SK-N-SH (cell line): Measurements from ENCODE around the gene SLC8B1. TPM values are rescaled to one million over a fixed set of nuclear protein-coding genes. Genes with fewer than 3 reads are reported as not detected.

Source experiments
- CTCF ChIA-PET: fragments of 300-600, 350-600 bp; formaldehyde crosslinking; extraction: SDS; loops from one replicate; lab custom pipeline; 2021; lab: Yijun Ruan, JAX
- POLR2A ChIA-PET: fragments of 350-600 bp; sonication (Branson Sonifier 250); formaldehyde crosslinking; extraction: SDS; loops from one replicate; lab custom pipeline; 2020; ENCODE audit warnings: antibody characterized with exemption, inconsistent platforms; lab: Yijun Ruan, JAX
- DNase-seq: peaks from one replicate; pipeline ENCODE4 v3.0.0; 2012
- H2AFZ ChIP-seq: fragments of 200-600 bp; sonication (generic); 2 replicates; pipeline ENCODE4 v1.8.1; 2016; ENCODE audit warnings: antibody characterized with exemption, mild to moderate bottlenecking, low read depth
- H3F3A ChIP-seq: fragments of 200-600 bp; sonication (generic); replicated peaks from 2 replicates; pipeline ENCODE3; 2016; ENCODE audit warnings: antibody characterized with exemption, mild to moderate bottlenecking; ENCODE audit not compliant: insufficient read depth
- H3K27ac ChIP-seq, 2 experiments: fragments of 200-500 bp in 1 of 2; fragments of 200-600 bp in 1 of 2; sonication (Bioruptor generic) in 1 of 2; sonication (generic), shearing (Covaris generic) in 1 of 2; 2 replicates each; pipeline versions ENCODE4 v1.5.1 to v1.6.1; 2014 to 2016; ENCODE audit warnings: low read depth in 2 of 2, inconsistent platforms in 1 of 2, low read length in 1 of 2, mild to moderate bottlenecking in 1 of 2, mixed read lengths in 1 of 2
- H3K27me3 ChIP-seq: fragments of 200-600 bp; sonication (generic), shearing (Covaris generic); 2 replicates; pipeline ENCODE4 v1.6.1; 2016; ENCODE audit warnings: mixed run types; ENCODE audit not compliant: insufficient read depth
- H3K36me3 ChIP-seq, 2 experiments: fragments of 200-500 bp in 1 of 2; fragments of 200-600 bp in 1 of 2; sonication (Bioruptor generic) in 1 of 2; sonication (generic) in 1 of 2; replicated peaks in 1 of 2; 2 replicates each; pipeline versions ENCODE3 to v1.5.1; 2014 to 2016; ENCODE audit warnings: low read length in 1 of 2, mild to moderate bottlenecking in 1 of 2; ENCODE audit not compliant: insufficient read depth in 2 of 2, control insufficient read depth in 1 of 2
- H3K4me1 ChIP-seq, 2 experiments: fragments of 200-500 bp in 1 of 2; fragments of 200-600 bp in 1 of 2; sonication (Bioruptor generic) in 1 of 2; sonication (generic), shearing (Covaris generic) in 1 of 2; 2 replicates each; pipeline versions ENCODE4 v1.5.1 to v1.6.1; 2014 to 2016; ENCODE audit warnings: low read depth in 1 of 2, low read length in 1 of 2, mixed run types in 1 of 2; ENCODE audit not compliant: insufficient read depth in 2 of 2, control insufficient read depth in 1 of 2
- H3K4me2 ChIP-seq: fragments of 200-600 bp; sonication (generic), shearing (Covaris generic); 2 replicates; pipeline ENCODE4 v1.6.1; 2017; ENCODE audit warnings: mixed run types
- H3K4me3 ChIP-seq, 2 experiments: fragments of 200-500 bp in 1 of 2; fragments of 200-600 bp in 1 of 2; sonication (Bioruptor generic) in 1 of 2; sonication (generic), shearing (Covaris generic) in 1 of 2; 2 replicates each; pipeline versions ENCODE4 v1.5.1 to v1.8.1; 2014 to 2016; ENCODE audit warnings: low read depth in 2 of 2, inconsistent platforms in 1 of 2, low read length in 1 of 2, mild to moderate bottlenecking in 1 of 2, mixed read lengths in 1 of 2, moderate library complexity in 1 of 2
- H3K79me2 ChIP-seq: fragments of 200-600 bp; sonication (generic); 2 replicates; pipeline ENCODE4 v1.8.1; 2017; ENCODE audit warnings: mild to moderate bottlenecking; ENCODE audit not compliant: insufficient read depth
- H3K9ac ChIP-seq: fragments of 200-600 bp; sonication (generic); 2 replicates; pipeline ENCODE4 v1.6.1; 2017; ENCODE audit warnings: mixed run types
- H3K9me2 ChIP-seq: fragments of 200-600 bp; sonication (generic); 2 replicates; pipeline ENCODE4 v1.6.1; 2017; ENCODE audit warnings: mixed run types
- H3K9me3 ChIP-seq: fragments of 200-600 bp; sonication (generic); 2 replicates; pipeline ENCODE4 v1.6.1; 2017; ENCODE audit warnings: mixed run types, mild to moderate bottlenecking, moderate library complexity
- H4K20me1 ChIP-seq: fragments of 200-600 bp; sonication (generic); 2 replicates; pipeline ENCODE4 v1.6.1; 2017; ENCODE audit warnings: mild to moderate bottlenecking, mixed run types; ENCODE audit not compliant: insufficient read depth
- CHD2 ChIP-seq: fragments of 150-350 bp; IDR thresholded peaks from 2 replicates; pipeline ENCODE4 v1.6.1; 2018; ENCODE audit warnings: low read length; ENCODE audit not compliant: partially characterized antibody
- ELF1 ChIP-seq: IDR thresholded peaks from 2 replicates; pipeline ENCODE4 v1.4.0; 2012
- EZH2phosphoT487 ChIP-seq: fragments of 200-600 bp; sonication (generic); IDR thresholded peaks from 2 replicates; pipeline ENCODE4 v1.6.1; 2017; ENCODE audit warnings: low read depth, mixed run types, mild to moderate bottlenecking, antibody characterized with exemption, moderate library complexity, borderline replicate concordance
- FOSL2 ChIP-seq: IDR thresholded peaks from 2 replicates; pipeline ENCODE4 v1.4.0; 2012; ENCODE audit warnings: low read depth, mild to moderate bottlenecking, moderate library complexity, borderline replicate concordance
- FOXM1 ChIP-seq: IDR thresholded peaks from 2 replicates; pipeline ENCODE4 v1.4.0; 2012; ENCODE audit warnings: low read depth, mild to moderate bottlenecking
- GATA2 ChIP-seq: sonication (generic); formaldehyde crosslinking; IDR thresholded peaks from 2 replicates; pipeline ENCODE4 v1.5.0; 2020; ENCODE audit warnings: mild to moderate bottlenecking, missing genetic modification reagents
- MEF2A ChIP-seq: IDR thresholded peaks from 2 replicates; pipeline ENCODE4 v1.4.0; 2012; ENCODE audit warnings: low read depth, borderline replicate concordance
- MXI1 ChIP-seq: IDR thresholded peaks from 2 replicates; pipeline ENCODE4 v1.6.1; 2012; ENCODE audit warnings: mild to moderate bottlenecking, low read depth, low read length, improper control_type of control experiment
- NFIC ChIP-seq: IDR thresholded peaks from 2 replicates; pipeline ENCODE4 v1.4.0; 2012; ENCODE audit warnings: borderline replicate concordance
- POLR2AphosphoS5 ChIP-seq: IDR thresholded peaks from 2 replicates; pipeline ENCODE4 v1.6.1; 2012; ENCODE audit warnings: low read depth, low read length
- RAD21 ChIP-seq: IDR thresholded peaks from 2 replicates; pipeline ENCODE4 v1.6.1; 2012; ENCODE audit warnings: mild to moderate bottlenecking, low read length
- RCOR1 ChIP-seq: fragments of 150-350 bp; IDR thresholded peaks from 2 replicates; pipeline ENCODE4 v1.6.1; 2017; ENCODE audit warnings: antibody characterized with exemption, low read length
- RXRA ChIP-seq: IDR thresholded peaks from 2 replicates; pipeline ENCODE4 v1.4.0; 2012; ENCODE audit warnings: low read depth, mild to moderate bottlenecking, borderline replicate concordance
- SIN3A ChIP-seq: IDR thresholded peaks from 2 replicates; pipeline ENCODE4 v1.6.1; 2012; ENCODE audit warnings: low read depth, mild to moderate bottlenecking, low read length, moderate library complexity, borderline replicate concordance
- TAF1 ChIP-seq: IDR thresholded peaks from 2 replicates; pipeline ENCODE4 v1.6.1; 2012; ENCODE audit warnings: low read depth, mild to moderate bottlenecking, low read length, moderate library complexity, borderline replicate concordance
- TCF12 ChIP-seq: IDR thresholded peaks from 2 replicates; pipeline ENCODE4 v1.4.0; 2012
- WGBS: methylation state at CpG from one replicate; pipeline ENCODE4 v1.1.6; 2017; ENCODE audit warnings: low lambda C conversion rate; 5-methylcytosine and 5-hydroxymethylcytosine counted together
- polyA plus RNA-seq, 3 experiments: library from polyadenylated mRNA; depleted of rRNA; stranded (reverse); fragments of >200 nt; gene quantifications; 2 replicates each; pipeline ENCODE4 v1.2.3, GENCODE V29; 2012
- TF ChIP-seq, protein P1 (sequence below): fragments of 150-350 bp; IDR thresholded peaks from 2 replicates; pipeline ENCODE4 v1.6.1; 2017; ENCODE audit warnings: antibody characterized with exemption, low read length, low read depth, borderline replicate concordance
- TF ChIP-seq, protein P2 (sequence below): IDR thresholded peaks from 2 replicates; pipeline ENCODE4 v1.4.0; 2012; ENCODE audit warnings: low read depth
- TF ChIP-seq, protein P3 (sequence below): IDR thresholded peaks from 2 replicates; pipeline ENCODE4 v1.6.1; 2012; ENCODE audit warnings: mild to moderate bottlenecking, low read depth, low read length, moderate library complexity
- TF ChIP-seq, protein P4 (sequence below): fragments of 200-600 bp; sonication (generic); IDR thresholded peaks from 2 replicates; pipeline ENCODE4 v1.6.1; 2017; ENCODE audit warnings: antibody characterized with exemption, mild to moderate bottlenecking, moderate library complexity

SLC8B1 gene
- polyA plus RNA-seq, 1 of the 3 experiments (the other 2 are of a cell fraction): 12.0 TPM

DNA sequence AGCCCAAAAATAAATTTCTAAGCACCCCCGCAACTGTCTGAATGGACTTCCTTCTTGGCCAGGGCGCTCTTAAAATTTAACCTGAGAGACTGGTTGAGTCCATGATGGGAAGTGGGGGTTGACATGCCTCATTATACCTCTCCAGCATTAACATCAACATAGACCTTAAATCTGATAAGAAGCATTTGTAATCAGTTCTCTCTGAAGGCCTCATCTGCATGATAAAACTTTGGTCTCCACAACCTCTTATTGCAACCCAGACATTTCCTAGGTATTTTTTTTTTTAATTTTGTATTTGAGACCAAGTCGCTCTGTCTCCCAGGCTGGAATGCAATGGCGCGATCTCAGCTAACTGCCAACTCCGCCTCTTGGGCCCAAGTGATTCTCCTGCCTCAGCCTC is 10.4 kb upstream of the SLC8B1 start (continued):
- TF ChIP-seq, protein P1, sequence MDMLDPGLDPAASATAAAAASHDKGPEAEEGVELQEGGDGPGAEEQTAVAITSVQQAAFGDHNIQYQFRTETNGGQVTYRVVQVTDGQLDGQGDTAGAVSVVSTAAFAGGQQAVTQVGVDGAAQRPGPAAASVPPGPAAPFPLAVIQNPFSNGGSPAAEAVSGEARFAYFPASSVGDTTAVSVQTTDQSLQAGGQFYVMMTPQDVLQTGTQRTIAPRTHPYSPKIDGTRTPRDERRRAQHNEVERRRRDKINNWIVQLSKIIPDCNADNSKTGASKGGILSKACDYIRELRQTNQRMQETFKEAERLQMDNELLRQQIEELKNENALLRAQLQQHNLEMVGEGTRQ: no peak
- TF ChIP-seq RAD21 (no peak), CHD2 (no peak), RXRA (no peak), RCOR1 (no peak), GATA2 (CRISPR knock-in tag) (no peak), TAF1 (no peak)

DNA sequence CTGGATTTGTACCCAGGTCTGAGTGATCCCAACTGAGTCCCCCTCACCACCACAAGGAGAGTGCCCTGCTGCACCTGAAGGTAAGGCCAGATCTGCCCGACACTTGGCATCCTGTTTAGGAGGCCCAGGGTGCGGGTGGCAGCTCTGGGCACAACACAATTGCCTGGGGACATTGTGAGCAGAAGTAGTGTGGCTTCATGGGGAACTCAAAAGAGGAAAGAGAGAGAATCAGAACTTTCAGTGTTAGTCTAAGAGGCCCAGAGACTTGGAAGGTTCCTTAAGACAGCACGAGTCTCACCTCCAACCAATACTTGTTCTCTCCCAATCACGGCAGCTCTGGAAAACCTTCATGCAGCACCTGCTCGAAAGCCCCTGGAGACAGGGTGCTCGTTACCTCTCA is 6.6 kb upstream of the SLC8B1 start:
- Histone ChIP-seq H3K36me3 (no peaks in the 10 kb centered on the region), H3K79me2 (no peaks in the 10 kb centered on the region), H3K4me1 (no peaks in the 10 kb centered on the region), H4K20me1 (no peaks in the 10 kb centered on the region), H3K4me3 (no peak overlapping the region), H3K27me3 (no peaks in the 10 kb centered on the region), H3K9ac (no peak overlapping the region), H3K9me2 (no peaks in the 10 kb centered on the region), H3K27ac (no peak overlapping the region), H3F3A (no peaks in the 10 kb centered on the region), H3K4me2 (no peak overlapping the region), H3K9me3 (no peaks in the 10 kb centered on the region), H2AFZ (no peak overlapping the region)
- ChIA-PET CTCF (no interaction called here), POLR2A (no interaction called here)
- TF ChIP-seq, protein P2, sequence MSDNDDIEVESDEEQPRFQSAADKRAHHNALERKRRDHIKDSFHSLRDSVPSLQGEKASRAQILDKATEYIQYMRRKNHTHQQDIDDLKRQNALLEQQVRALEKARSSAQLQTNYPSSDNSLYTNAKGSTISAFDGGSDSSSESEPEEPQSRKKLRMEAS: no peak
- TF ChIP-seq EZH2phosphoT487: no peak
- no peak for TF ChIP-seq SIN3A
- TF ChIP-seq MEF2A: no peak
- no peak for TF ChIP-seq NFIC
- TF ChIP-seq, protein P3, sequence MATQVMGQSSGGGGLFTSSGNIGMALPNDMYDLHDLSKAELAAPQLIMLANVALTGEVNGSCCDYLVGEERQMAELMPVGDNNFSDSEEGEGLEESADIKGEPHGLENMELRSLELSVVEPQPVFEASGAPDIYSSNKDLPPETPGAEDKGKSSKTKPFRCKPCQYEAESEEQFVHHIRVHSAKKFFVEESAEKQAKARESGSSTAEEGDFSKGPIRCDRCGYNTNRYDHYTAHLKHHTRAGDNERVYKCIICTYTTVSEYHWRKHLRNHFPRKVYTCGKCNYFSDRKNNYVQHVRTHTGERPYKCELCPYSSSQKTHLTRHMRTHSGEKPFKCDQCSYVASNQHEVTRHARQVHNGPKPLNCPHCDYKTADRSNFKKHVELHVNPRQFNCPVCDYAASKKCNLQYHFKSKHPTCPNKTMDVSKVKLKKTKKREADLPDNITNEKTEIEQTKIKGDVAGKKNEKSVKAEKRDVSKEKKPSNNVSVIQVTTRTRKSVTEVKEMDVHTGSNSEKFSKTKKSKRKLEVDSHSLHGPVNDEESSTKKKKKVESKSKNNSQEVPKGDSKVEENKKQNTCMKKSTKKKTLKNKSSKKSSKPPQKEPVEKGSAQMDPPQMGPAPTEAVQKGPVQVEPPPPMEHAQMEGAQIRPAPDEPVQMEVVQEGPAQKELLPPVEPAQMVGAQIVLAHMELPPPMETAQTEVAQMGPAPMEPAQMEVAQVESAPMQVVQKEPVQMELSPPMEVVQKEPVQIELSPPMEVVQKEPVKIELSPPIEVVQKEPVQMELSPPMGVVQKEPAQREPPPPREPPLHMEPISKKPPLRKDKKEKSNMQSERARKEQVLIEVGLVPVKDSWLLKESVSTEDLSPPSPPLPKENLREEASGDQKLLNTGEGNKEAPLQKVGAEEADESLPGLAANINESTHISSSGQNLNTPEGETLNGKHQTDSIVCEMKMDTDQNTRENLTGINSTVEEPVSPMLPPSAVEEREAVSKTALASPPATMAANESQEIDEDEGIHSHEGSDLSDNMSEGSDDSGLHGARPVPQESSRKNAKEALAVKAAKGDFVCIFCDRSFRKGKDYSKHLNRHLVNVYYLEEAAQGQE: no peak
- no peak for TF ChIP-seq MXI1
- no peak for TF ChIP-seq RAD21
- no peak for TF ChIP-seq FOXM1
- no peak for TF ChIP-seq FOSL2
- no peak for TF ChIP-seq TCF12
- TF ChIP-seq ELF1: no peak
- TF ChIP-seq, protein P4, sequence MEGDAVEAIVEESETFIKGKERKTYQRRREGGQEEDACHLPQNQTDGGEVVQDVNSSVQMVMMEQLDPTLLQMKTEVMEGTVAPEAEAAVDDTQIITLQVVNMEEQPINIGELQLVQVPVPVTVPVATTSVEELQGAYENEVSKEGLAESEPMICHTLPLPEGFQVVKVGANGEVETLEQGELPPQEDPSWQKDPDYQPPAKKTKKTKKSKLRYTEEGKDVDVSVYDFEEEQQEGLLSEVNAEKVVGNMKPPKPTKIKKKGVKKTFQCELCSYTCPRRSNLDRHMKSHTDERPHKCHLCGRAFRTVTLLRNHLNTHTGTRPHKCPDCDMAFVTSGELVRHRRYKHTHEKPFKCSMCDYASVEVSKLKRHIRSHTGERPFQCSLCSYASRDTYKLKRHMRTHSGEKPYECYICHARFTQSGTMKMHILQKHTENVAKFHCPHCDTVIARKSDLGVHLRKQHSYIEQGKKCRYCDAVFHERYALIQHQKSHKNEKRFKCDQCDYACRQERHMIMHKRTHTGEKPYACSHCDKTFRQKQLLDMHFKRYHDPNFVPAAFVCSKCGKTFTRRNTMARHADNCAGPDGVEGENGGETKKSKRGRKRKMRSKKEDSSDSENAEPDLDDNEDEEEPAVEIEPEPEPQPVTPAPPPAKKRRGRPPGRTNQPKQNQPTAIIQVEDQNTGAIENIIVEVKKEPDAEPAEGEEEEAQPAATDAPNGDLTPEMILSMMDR: no peak
- TF ChIP-seq GATA2 (CRISPR knock-in tag): no peak
- no peak for TF ChIP-seq POLR2AphosphoS5
- WGBS: 65% methylated on average over 6 of the region's 6 CpGs
- no peak for DNase-seq
